H1 (cell line): ENCODE measurements around the gene PRKCZ. TPM values are rescaled to one million over a fixed set of nuclear protein-coding genes. Genes with fewer than 3 reads are reported as not detected.

Experiments
- CTCF ChIA-PET: fragments of 300-600 bp; sonication (Branson Sonifier 250); formaldehyde crosslinking; loops from one replicate; lab custom pipeline; 2021; ENCODE audit not compliant: partially characterized antibody; lab: Charles Lee
- POLR2A ChIA-PET: fragments of 300-600 bp; sonication (Branson Sonifier 250); formaldehyde crosslinking; loops from one replicate; lab custom pipeline; 2021; ENCODE audit warnings: inconsistent platforms; ENCODE audit not compliant: partially characterized antibody; lab: Charles Lee
- DNase-seq, 2 experiments: peaks; one replicate each; pipeline versions ENCODE4 v3.0.0 to v3.0.0-alpha.2; 2010 to 2022; ENCODE audit warnings: low spot score in 2 of 2, low read depth in 1 of 2, mixed read lengths in 1 of 2
- FAIRE-seq: peaks from 2 replicates; lab custom pipeline; 2011; peaks lifted over from hg19 to GRCh38; lab: Jason Lieb, UNC
- H2AFZ ChIP-seq: 2 replicates; pipeline ENCODE4 v1.8.1; 2012; ENCODE audit warnings: low read length, inconsistent platforms
- H2AK5ac ChIP-seq: 2 replicates; pipeline ENCODE4 v1.6.1; 2013; ENCODE audit warnings: low read depth, low read length
- H2BK120ac ChIP-seq: replicated peaks from 2 replicates; pipeline ENCODE3; 2013; ENCODE audit warnings: low read depth, low read length, inconsistent platforms
- H2BK12ac ChIP-seq: 2 replicates; pipeline ENCODE4 v1.6.1; 2013; ENCODE audit warnings: low read depth, low read length
- H2BK15ac ChIP-seq: 2 replicates; pipeline ENCODE4 v1.6.1; 2013; ENCODE audit warnings: low read length
- H2BK20ac ChIP-seq: 2 replicates; pipeline ENCODE4 v1.6.1; 2013; ENCODE audit warnings: low read length
- H2BK5ac ChIP-seq: 2 replicates; pipeline ENCODE4 v1.6.1; 2013; ENCODE audit warnings: low read depth, low read length
- H3K14ac ChIP-seq: 2 replicates; pipeline ENCODE4 v1.6.1; 2013; ENCODE audit warnings: inconsistent platforms; ENCODE audit not compliant: insufficient read length
- H3K18ac ChIP-seq: 2 replicates; pipeline ENCODE4 v1.6.1; 2013; ENCODE audit warnings: low read length; ENCODE audit errors: extremely low read depth
- H3K23ac ChIP-seq: 2 replicates; pipeline ENCODE4 v1.6.1; 2013; ENCODE audit warnings: inconsistent platforms; ENCODE audit not compliant: insufficient read length
- H3K23me2 ChIP-seq: 2 replicates; pipeline ENCODE4 v1.6.1; 2013; ENCODE audit warnings: low read depth, low read length
- H3K27ac ChIP-seq: 2 replicates; pipeline ENCODE4 v1.6.1; 2011; ENCODE audit warnings: low read depth, low read length, inconsistent platforms
- H3K27me3 ChIP-seq, 4 experiments: replicated peaks in 1 of 4; 1 replicate in 1 of 4; 2 replicates in 3 of 4; pipeline versions ENCODE4 v1.6.1 to v1.8.1; 2011 to 2013; ENCODE audit warnings: low read length in 3 of 4, mild to moderate bottlenecking in 3 of 4, inconsistent platforms in 2 of 4, mixed read lengths in 2 of 4, moderate library complexity in 1 of 4; ENCODE audit not compliant: control insufficient read depth in 3 of 4, insufficient read depth in 3 of 4; ENCODE audit errors: extremely low read depth in 1 of 4
- H3K36me3 ChIP-seq, 4 experiments: 2 replicates each; pipeline versions ENCODE4 v1.6.1 to v1.8.1; 2011 to 2013; ENCODE audit warnings: mild to moderate bottlenecking in 4 of 4, low read length in 3 of 4, moderate library complexity in 2 of 4, control low read depth in 1 of 4, inconsistent platforms in 1 of 4; ENCODE audit not compliant: insufficient read depth in 4 of 4, control insufficient read depth in 2 of 4
- H3K4ac ChIP-seq: replicated peaks from 2 replicates; pipeline ENCODE3; 2013; ENCODE audit warnings: low read length, low read depth, mixed read lengths, inconsistent platforms; ENCODE audit not compliant: insufficient read length
- H3K4me1 ChIP-seq, 4 experiments: replicated peaks in 1 of 4; 1 replicate in 1 of 4; 2 replicates in 3 of 4; pipeline versions ENCODE4 v1.6.1 to v1.8.1; 2011 to 2013; ENCODE audit warnings: low read length in 3 of 4, inconsistent platforms in 2 of 4, mixed read lengths in 1 of 4; ENCODE audit not compliant: insufficient read depth in 4 of 4, control insufficient read depth in 3 of 4
- H3K4me2 ChIP-seq, 2 experiments: 2 replicates each; pipeline versions ENCODE4 v1.6.1 to v1.8.1; 2011 to 2013; ENCODE audit warnings: low read depth in 2 of 2, low read length in 2 of 2, control low read depth in 1 of 2, inconsistent platforms in 1 of 2, mild to moderate bottlenecking in 1 of 2; ENCODE audit not compliant: insufficient read depth in 1 of 2
- H3K4me3 ChIP-seq, 4 experiments: fragments of 200-600, 300-600 bp in 1 of 4; sonication (generic), shearing (Covaris generic), sonication (Bioruptor Twin) in 1 of 4; 2 replicates each; pipeline versions ENCODE4 v1.5.1 to v1.8.1; 2011 to 2016; ENCODE audit warnings: low read length in 4 of 4, low read depth in 3 of 4, control low read depth in 2 of 4, inconsistent platforms in 2 of 4, mild to moderate bottlenecking in 2 of 4, mixed read lengths in 1 of 4, moderate library complexity in 1 of 4; ENCODE audit not compliant: insufficient read depth in 2 of 4; ENCODE audit errors: extremely low read depth in 1 of 4
- H3K56ac ChIP-seq: replicated peaks from 2 replicates; pipeline ENCODE3; 2013; ENCODE audit warnings: low read depth, mild to moderate bottlenecking, mixed read lengths, low read length, inconsistent platforms; ENCODE audit not compliant: insufficient read length
- H3K79me1 ChIP-seq: 2 replicates; pipeline ENCODE4 v1.6.1; 2013; ENCODE audit warnings: low read depth, low read length, control low read depth
- H3K79me2 ChIP-seq, 2 experiments: 2 replicates each; pipeline versions ENCODE4 v1.6.1 to v1.8.1; 2012 to 2013; ENCODE audit warnings: low read length in 2 of 2, mild to moderate bottlenecking in 2 of 2, inconsistent platforms in 1 of 2; ENCODE audit not compliant: insufficient read depth in 2 of 2, control insufficient read depth in 1 of 2
- H3K9ac ChIP-seq, 4 experiments: replicated peaks in 1 of 4; 1 replicate in 1 of 4; 2 replicates in 3 of 4; pipeline versions ENCODE4 v1.6.1 to v1.8.1; 2011 to 2013; ENCODE audit warnings: low read depth in 3 of 4, low read length in 3 of 4, control low read depth in 2 of 4, mild to moderate bottlenecking in 2 of 4, moderate library complexity in 2 of 4, inconsistent platforms in 1 of 4; ENCODE audit errors: extremely low read depth in 1 of 4
- H3K9me3 ChIP-seq, 2 experiments: 2 replicates each; pipeline versions ENCODE4 v1.6.1 to v1.8.1; 2012 to 2013; ENCODE audit warnings: mild to moderate bottlenecking in 2 of 2, moderate library complexity in 2 of 2, control low read depth in 1 of 2, inconsistent platforms in 1 of 2, low read depth in 1 of 2, low read length in 1 of 2, mixed read lengths in 1 of 2; ENCODE audit not compliant: insufficient read depth in 2 of 2
- H4K20me1 ChIP-seq, 2 experiments: replicated peaks in 1 of 2; 2 replicates each; pipeline versions ENCODE3 to v1.8.1; 2011 to 2013; ENCODE audit warnings: inconsistent platforms in 2 of 2, low read length in 2 of 2, mild to moderate bottlenecking in 1 of 2; ENCODE audit not compliant: insufficient read depth in 2 of 2, control insufficient read depth in 1 of 2
- H4K5ac ChIP-seq: 2 replicates; pipeline ENCODE4 v1.6.1; 2013; ENCODE audit warnings: low read length, low read depth, mixed read lengths, inconsistent platforms; ENCODE audit not compliant: insufficient read length
- H4K8ac ChIP-seq: 2 replicates; pipeline ENCODE4 v1.8.0; 2013; ENCODE audit warnings: mild to moderate bottlenecking, moderate library complexity, low read length, inconsistent platforms; ENCODE audit not compliant: insufficient read depth; ENCODE audit errors: extremely low read depth
- H4K91ac ChIP-seq: replicated peaks from 2 replicates; pipeline ENCODE3; 2013; ENCODE audit warnings: low read length, mixed read lengths, inconsistent platforms; ENCODE audit not compliant: insufficient read length
- BCL11A ChIP-seq, 2 experiments: IDR thresholded peaks; one replicate each; pipeline ENCODE4 v1.6.1; 2011; ENCODE audit warnings: low read depth in 2 of 2, low read length in 2 of 2, mild to moderate bottlenecking in 2 of 2
- GABPA ChIP-seq: IDR thresholded peaks from 2 replicates; pipeline ENCODE4 v1.6.1; 2011; ENCODE audit warnings: mild to moderate bottlenecking, low read length, moderate library complexity, borderline replicate concordance; ENCODE audit not compliant: insufficient read depth
- POLR2A ChIP-seq, 2 experiments: IDR thresholded peaks; 1 replicate in 1 of 2; 2 replicates in 1 of 2; pipeline ENCODE4 v1.6.1; 2011; ENCODE audit warnings: low read depth in 2 of 2, low read length in 2 of 2, mild to moderate bottlenecking in 2 of 2; ENCODE audit errors: control extremely low read depth in 1 of 2
- WGBS, 2 experiments: shearing (Covaris generic) in 1 of 2; methylation state at CpG; one replicate each; pipeline versions ENCODE4 v1.1.6 to v1.1.7; 2013 to 2015; ENCODE audit warnings: low lambda C conversion rate in 2 of 2, mixed read lengths in 2 of 2, inconsistent platforms in 1 of 2, low coverage in 1 of 2, missing lambda C conversion rate in 1 of 2; ENCODE audit not compliant: insufficient replicate concordance in 2 of 2, insufficient coverage in 1 of 2, insufficient read length in 1 of 2; ENCODE audit errors: extremely low coverage in 1 of 2, missing lambda C conversion rate in 1 of 2; 5-methylcytosine and 5-hydroxymethylcytosine counted together
- polyA plus RNA-seq, 7 experiments: library from polyadenylated mRNA; depleted of rRNA in 3 of 7; stranded (reverse) in 5 of 7; unstranded in 2 of 7; fragments of >200 nt in 5 of 7; fragments of 200-250 nt in 2 of 7; gene quantifications; 1 replicate in 5 of 7; 2 replicates in 1 of 7; 4 replicates in 1 of 7; pipeline versions ENCODE4 v1.2.1 to v1.2.3, GENCODE V29; 2011 to 2013; ENCODE audit warnings: missing spikeins in 2 of 7, mixed read lengths in 2 of 7
- total RNA-seq: library from RNA; stranded (reverse); fragmentation: NEBNext Ultra II Directional; extraction: Animal tissue kit (Norgen Biotek cat#: 25700); gene quantifications from 2 replicates; pipeline ENCODE4 v1.2.1, GENCODE V29; 2021
- TF ChIP-seq, protein P1 (sequence below): IDR thresholded peaks from 2 replicates; pipeline ENCODE4 v1.6.1; 2011; ENCODE audit warnings: low read depth, mild to moderate bottlenecking, low read length; ENCODE audit not compliant: insufficient read depth
- TF ChIP-seq, protein P2 (sequence below), 3 experiments: IDR thresholded peaks; 1 replicate in 2 of 3; 2 replicates in 1 of 3; pipeline versions ENCODE4 v1.5.1 to v1.6.1; 2011; ENCODE audit warnings: low read length in 3 of 3, mild to moderate bottlenecking in 3 of 3, inconsistent platforms in 2 of 3, low read depth in 1 of 3, moderate library complexity in 1 of 3; ENCODE audit not compliant: insufficient read depth in 1 of 3; ENCODE audit errors: control extremely low read depth in 1 of 3

PRKCZ gene
- total and polyA plus RNA-seq, 2 of the 8 experiments (the other 6 are each of a cell fraction or from before 2014, with no cell fraction given): 37.4 to 45.1 TPM

DNA sequence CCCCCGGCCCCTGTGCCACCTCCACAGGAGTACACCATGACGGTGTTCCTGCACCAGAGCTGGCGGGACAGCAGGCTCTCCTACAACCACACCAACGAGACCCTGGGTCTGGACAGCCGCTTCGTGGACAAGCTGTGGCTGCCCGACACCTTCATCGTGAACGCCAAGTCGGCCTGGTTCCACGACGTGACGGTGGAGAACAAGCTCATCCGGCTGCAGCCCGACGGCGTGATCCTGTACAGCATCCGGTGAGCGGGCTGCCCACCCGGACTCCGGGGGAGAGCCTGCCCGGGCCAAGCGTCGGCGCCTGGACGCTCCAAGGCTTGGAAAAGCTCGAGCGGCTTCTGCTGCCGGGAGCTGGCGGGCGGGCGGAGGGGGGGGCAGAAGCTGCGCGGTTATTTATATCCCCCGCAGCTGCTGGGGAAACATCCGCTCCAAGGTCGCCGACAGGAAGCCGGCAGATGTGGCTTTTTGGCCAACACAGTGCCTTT is 24.7 kb upstream of the PRKCZ start:
- no peak overlapping the region for H3K4me2 ChIP-seq
- no peaks in the 10 kb centered on the region for H3K36me3 ChIP-seq
- H3K56ac ChIP-seq: no peak overlapping the region
- no peak overlapping the region for H3K9ac ChIP-seq
- no peak for DNase-seq
- no peak overlapping the region for H3K4ac ChIP-seq
- no peak overlapping the region for H3K27ac ChIP-seq
- H3K9me3 ChIP-seq: no peaks in the 10 kb centered on the region
- no peak overlapping the region for H2BK12ac ChIP-seq
- peak overlapping the region; percentile 51; the same call in 1 of the 2 replicates for H4K8ac ChIP-seq
- H3K23ac ChIP-seq: no peak overlapping the region
- no peak overlapping the region for H2BK15ac ChIP-seq
- TF ChIP-seq, protein P1, sequence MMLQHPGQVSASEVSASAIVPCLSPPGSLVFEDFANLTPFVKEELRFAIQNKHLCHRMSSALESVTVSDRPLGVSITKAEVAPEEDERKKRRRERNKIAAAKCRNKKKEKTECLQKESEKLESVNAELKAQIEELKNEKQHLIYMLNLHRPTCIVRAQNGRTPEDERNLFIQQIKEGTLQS: no peak
- TF ChIP-seq BCL11A (IDR thresholded peaks at IDR 0.05; ENCODE audit: low read depth in 2 of 2, low read length in 2 of 2) (no peak), GABPA (no peak), POLR2A (IDR thresholded peaks at IDR 0.05; ENCODE audit: control extremely low read depth in 1 of 2, low read depth in 2 of 2, low read length in 2 of 2) (no peak)
- TF ChIP-seq, protein P2, sequence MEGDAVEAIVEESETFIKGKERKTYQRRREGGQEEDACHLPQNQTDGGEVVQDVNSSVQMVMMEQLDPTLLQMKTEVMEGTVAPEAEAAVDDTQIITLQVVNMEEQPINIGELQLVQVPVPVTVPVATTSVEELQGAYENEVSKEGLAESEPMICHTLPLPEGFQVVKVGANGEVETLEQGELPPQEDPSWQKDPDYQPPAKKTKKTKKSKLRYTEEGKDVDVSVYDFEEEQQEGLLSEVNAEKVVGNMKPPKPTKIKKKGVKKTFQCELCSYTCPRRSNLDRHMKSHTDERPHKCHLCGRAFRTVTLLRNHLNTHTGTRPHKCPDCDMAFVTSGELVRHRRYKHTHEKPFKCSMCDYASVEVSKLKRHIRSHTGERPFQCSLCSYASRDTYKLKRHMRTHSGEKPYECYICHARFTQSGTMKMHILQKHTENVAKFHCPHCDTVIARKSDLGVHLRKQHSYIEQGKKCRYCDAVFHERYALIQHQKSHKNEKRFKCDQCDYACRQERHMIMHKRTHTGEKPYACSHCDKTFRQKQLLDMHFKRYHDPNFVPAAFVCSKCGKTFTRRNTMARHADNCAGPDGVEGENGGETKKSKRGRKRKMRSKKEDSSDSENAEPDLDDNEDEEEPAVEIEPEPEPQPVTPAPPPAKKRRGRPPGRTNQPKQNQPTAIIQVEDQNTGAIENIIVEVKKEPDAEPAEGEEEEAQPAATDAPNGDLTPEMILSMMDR (IDR thresholded peaks at IDR 0.05; ENCODE audit: control extremely low read depth in 1 of 3, insufficient read depth in 1 of 3, low read depth in 1 of 3, low read length in 3 of 3): no peak
- TF ChIP-seq, all 59 proteins: peak for 0
- Histone ChIP-seq H2BK120ac (no peak overlapping the region), H3K18ac (no peak overlapping the region), H3K4me3 (no peak overlapping the region), H2AFZ (no peak overlapping the region), H3K27me3 (peaks cover 0 to 7% (median 3%) of the 10 kb centered on the region in 4 experiments; a peak in 5 of 7 replicates), H3K23me2 (0 out of 2 replicates have a peak, but pooled peaks cover 2% of the 10 kb centered on the region), H4K20me1 (peaks cover 0 to under 1% of the 10 kb centered on the region in 2 experiments), H2BK5ac (no peak overlapping the region), H2AK5ac (no peak overlapping the region), H3K79me2 (no peaks in the 10 kb centered on the region), H3K4me1 (no peaks in the 10 kb centered on the region), H2BK20ac (no peak overlapping the region), H3K79me1 (no peaks in the 10 kb centered on the region), H4K91ac (no peak overlapping the region), H3K14ac (no peak overlapping the region), H4K5ac (no peak overlapping the region)
- ChIA-PET POLR2A (no interaction called here), CTCF (interaction anchor here (0.6 to 2.1 kb wide), 4 partner anchors 19 to 69 kb away, joined by 4 to 9 read pairs (median 4); no protein-coding TSS in a partner anchor)
- 93% methylated on average over 39 of the region's 39 CpGs; no CpG with 5 or more reads in 1 of the 2 experiments for WGBS, 2 experiments
- no peak for FAIRE-seq
